Heart left ventricle (tissue), 16 donors: Measurements from ENCODE around the gene C7orf57. TPM values are rescaled to one million over a fixed set of nuclear protein-coding genes. Genes with fewer than 3 reads are reported as not detected.

Experiments used
- ATAC-seq, 4 donors: fragments of 200-7000 bp; cut with Tn5 transposase; one replicate each; pipeline ENCODE4 v1.9.1; 2020 to 2022; ENCODE audit warnings: moderate library complexity in 4 of 4, mild to moderate bottlenecking in 3 of 4, moderate number of reproducible peaks in 1 of 4
- DNase-seq, 5 donors: peaks; one replicate each; pipeline ENCODE4 v3.0.0-alpha.2; 2020
- H3K27ac ChIP-seq, 12 donors: fragments of 200-600 bp; sonication (generic) in 4 of 12; one replicate each; pipeline versions ENCODE4 v1.5.0 to v1.8.0; 2016 to 2022; ENCODE audit warnings: mild to moderate bottlenecking in 2 of 12
- H3K27me3 ChIP-seq, 9 donors: fragments of 200-600 bp; sonication (generic) in 2 of 9; one replicate each; pipeline versions ENCODE4 v1.5.1 to v1.8.0; 2016 to 2022; ENCODE audit warnings: mild to moderate bottlenecking in 3 of 9
- H3K36me3 ChIP-seq, 9 donors: fragments of 200-600 bp; sonication (generic) in 2 of 9; one replicate each; pipeline versions ENCODE4 v1.5.0 to v1.8.0; 2018 to 2022; ENCODE audit warnings: mild to moderate bottlenecking in 2 of 9
- H3K4me1 ChIP-seq, 12 donors: fragments of 200-600 bp; sonication (generic) in 4 of 12; one replicate each; pipeline versions ENCODE4 v1.5.0 to v1.8.0; 2016 to 2022; ENCODE audit warnings: mild to moderate bottlenecking in 3 of 12
- H3K4me3 ChIP-seq, 12 donors: fragments of 200-600 bp; sonication (generic) in 4 of 12; one replicate each; pipeline versions ENCODE4 v1.5.0 to v1.8.0; 2017 to 2022; ENCODE audit warnings: mild to moderate bottlenecking in 9 of 12, moderate library complexity in 4 of 12
- H3K9me3 ChIP-seq, 12 donors: fragments of 200-600 bp; sonication (generic) in 4 of 12; one replicate each; pipeline versions ENCODE4 v1.5.0 to v1.8.0; 2016 to 2022; ENCODE audit warnings: mild to moderate bottlenecking in 1 of 12
- CTCF ChIP-seq, 12 donors: fragments of 200-600 bp; sonication (generic) in 4 of 12; IDR thresholded peaks; one replicate each; pipeline versions ENCODE4 v1.5.0 to v1.8.0; 2018 to 2022; ENCODE audit warnings: antibody characterized with exemption in 12 of 12, mild to moderate bottlenecking in 5 of 12
- POLR2A ChIP-seq, 2 donors: fragments of 450-650 bp; IDR thresholded peaks; one replicate each; pipeline ENCODE4 v1.6.1; 2017; ENCODE audit warnings: antibody characterized with exemption in 2 of 2, mild to moderate bottlenecking in 2 of 2, moderate library complexity in 2 of 2
- WGBS, 4 donors: extraction: QIAGEN DNeasy Blood & Tissue Kit in 2 of 4; methylation state at CpG; one replicate each; pipeline versions ENCODE4 v1.1.5 to v1.1.7; 2013 to 2018; 5-methylcytosine and 5-hydroxymethylcytosine counted together
- intact Hi-C, 10 donors: fragments of 100-400 bp; cut with DNase I; formaldehyde crosslinking; loops; one replicate each; pipeline versions ENCODE4 v1.11.1 to v1.14.2; 2022
- polyA plus RNA-seq, 2 donors: library from polyadenylated mRNA; stranded (reverse); fragments of 200-250 nt; gene quantifications; one replicate each; pipeline ENCODE4 v1.2.3, GENCODE V29; 2013
- total RNA-seq, 9 donors: library from RNA; depleted of rRNA in 2 of 9; stranded (reverse); fragments of >200 nt in 2 of 9; fragmentation: NEBNext Ultra II Directional in 3 of 9; extraction: Animal tissue kit (Norgen Biotek cat#: 25700) in 3 of 9; gene quantifications; one replicate each; pipeline versions ENCODE4 v1.1.0 to v1.2.4, GENCODE V29; 2016 to 2023
- donor health status: ischemic (EF 13 %, LVEDD 7.1; RV severe dilation, severe dysfunction).
- donor health status: healthy with polysubstance abuse.
- donor health status: DM: no; HTN: yes; CAD: no.
- donor health status: DM: no; HTN: no; CAD: no.
- donor health status: ischemic (EF 25% LVEDD 6.9; RV normal size, moderate dysfunction).
- donor health status: ischemic (EF 25% LVEDD 5.7; RV mildly dilated, moderate dysfunction).
- donor health status: healthy.
- donor health status: DM: yes; HTN: yes; CAD: no.
- donor health status: ischemic (EF 35%, LVEDD 5.7; RV mildly dilated, moderate dysfunction).
- donor health status: nonischemic (EF 11% LVEDD 7.7; RV severe dilation, severe dysfunction).
- donor health status: DM: yes; HTN: yes; CAD: no.
- donor health status: PGD.
- donor health status: ischemic (EF 29% LVEDD 5.4; RV normal size, mild dysfunction).
- donor health status: nonischemic (EF 23%, LVEDD 6.1; RV moderate dilation, normal function).

C7orf57 gene
- total and polyA plus RNA-seq, 11 donors, result 0.03 to 0.27 TPM; not detected in 9

DNA sequence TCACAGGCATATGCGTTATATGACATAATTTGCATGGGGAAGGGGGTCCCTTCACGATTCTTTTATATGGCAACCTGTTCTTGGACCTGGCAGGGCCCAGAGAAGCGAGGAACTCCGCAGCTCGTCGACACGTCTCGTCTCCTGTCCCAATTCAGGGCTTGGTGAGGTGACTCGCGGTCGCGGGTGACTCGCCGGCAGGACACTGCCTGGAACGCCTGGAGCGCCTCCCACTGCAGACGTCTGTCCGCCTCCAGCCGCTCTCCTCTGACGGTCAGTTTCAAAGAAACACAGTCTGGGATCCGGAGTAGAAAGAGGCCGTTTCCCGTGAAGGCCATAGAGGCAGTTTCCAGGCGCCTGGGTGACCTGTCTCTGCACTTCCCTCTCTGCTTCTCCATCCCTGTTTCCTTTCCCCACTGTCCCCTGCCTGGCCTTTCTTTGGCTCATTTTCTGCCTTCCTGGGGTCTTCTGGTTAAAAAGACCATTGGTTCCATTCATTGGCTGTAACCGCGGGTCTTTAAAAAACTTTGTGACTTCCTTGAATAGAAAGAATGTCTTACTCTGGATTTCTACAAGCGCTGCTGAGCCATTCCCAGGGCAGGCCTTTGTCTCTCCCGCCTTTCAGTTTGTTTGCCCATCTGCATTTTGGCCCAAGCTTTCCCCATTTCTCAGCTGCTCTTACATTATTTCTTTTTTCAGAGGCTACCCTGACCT lies 54.9 kb downstream of the C7orf57 start:
- no peaks in the 10 kb centered on the region for H3K9me3 ChIP-seq
- H3K36me3 ChIP-seq, result peaks cover 0 to 48% (median 25%) of the 10 kb centered on the region in 9 donors
- intact Hi-C loops, result loop anchor here in 2 of 10 donors (5.0 kb wide), 2 partner anchors 53 to 113 kb away; partner anchors contain the start of genes C7orf57 (in 1 of the 2) and HUS1 (in 1 of the 2)
- TF ChIP-seq CTCF (IDR thresholded peaks at IDR 0.05) (no peak), POLR2A (IDR thresholded peaks at IDR 0.05) (no peak)
- H3K4me3 ChIP-seq, result peak overlapping the region; percentile 65 to 93 (median 78)
- 62 to 71% (median 68%) methylated on average over 28 of the region's 28 CpGs for WGBS, 4 donors
- DNase-seq (peak; percentile 45 to 70 (median 62)), ATAC-seq (peak in 1 of 4 donors; percentile 8)
- peak overlapping the region in 11 of 12 donors; percentile 90 to 99 (median 93) for H3K27ac ChIP-seq
- peaks cover 0 to 72% (median 16%) of the 10 kb centered on the region in 12 donors for H3K4me1 ChIP-seq
- no peaks in the 10 kb centered on the region for H3K27me3 ChIP-seq

DNA sequence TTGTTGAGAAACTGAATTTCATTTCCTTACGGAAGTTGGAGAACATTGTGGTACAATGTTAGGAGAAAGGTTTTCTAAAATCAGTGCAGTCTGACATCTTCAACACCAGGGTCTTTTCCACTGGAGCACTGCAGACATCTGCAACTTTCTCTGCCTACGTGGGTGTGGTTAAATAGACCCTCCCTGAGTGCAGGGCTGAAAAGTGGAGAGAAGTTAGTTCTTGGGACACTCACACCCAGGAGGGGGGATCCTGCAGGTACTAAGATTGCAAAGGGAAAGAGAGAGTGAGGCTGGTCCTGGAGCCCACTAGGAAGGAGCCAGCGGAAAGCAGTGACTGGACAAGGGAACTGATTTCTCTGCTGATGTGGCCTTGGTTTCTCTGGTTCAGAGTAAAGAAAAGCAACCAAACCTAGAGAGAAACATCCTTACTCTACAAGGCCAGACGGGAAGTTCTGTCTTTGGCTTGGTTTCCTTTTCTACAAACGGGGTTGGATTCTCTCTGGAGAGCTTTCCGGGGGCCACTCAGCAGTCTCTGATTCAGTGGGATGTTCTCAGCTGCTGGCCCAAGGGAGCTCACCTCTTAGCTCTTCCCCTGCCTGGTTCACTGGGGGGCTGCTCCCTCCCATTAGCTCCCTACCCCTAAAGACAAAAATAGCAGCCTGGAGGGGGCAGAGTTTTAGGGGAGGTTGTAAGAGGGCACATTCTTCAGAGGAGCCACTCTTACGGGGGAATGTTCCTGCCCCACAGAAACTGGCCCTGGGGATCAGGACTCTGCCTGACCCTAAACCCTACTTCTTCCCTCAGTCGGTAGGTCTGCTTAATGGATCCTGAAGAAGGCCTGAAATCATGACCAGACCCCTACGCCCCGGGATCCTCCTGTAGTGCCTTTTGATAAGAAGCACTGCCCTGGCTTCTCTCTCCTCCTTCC lies 56.4 kb downstream of the C7orf57 start:
- peaks cover 0 to 58% (median 33%) of the 10 kb centered on the region in 9 donors for H3K36me3 ChIP-seq
- DNase-seq (no peak), ATAC-seq (no peak)
- no peaks in the 10 kb centered on the region for H3K27me3 ChIP-seq
- intact Hi-C loops, result loop anchor here in 2 of 10 donors (5.0 kb wide), 2 partner anchors 54 to 114 kb away; partner anchors contain the start of genes C7orf57 (in 1 of the 2) and HUS1 (in 1 of the 2)
- TF ChIP-seq CTCF (IDR thresholded peaks at IDR 0.05) (no peak), POLR2A (IDR thresholded peaks at IDR 0.05) (no peak)
- WGBS, 4 donors, result 72 to 79% (median 79%) methylated on average over 10 of the region's 10 CpGs
- peak overlapping the region in 1 of 12 donors; percentile 62 for H3K27ac ChIP-seq
- H3K4me1 ChIP-seq, result peaks cover 0 to 72% (median 15%) of the 10 kb centered on the region in 12 donors
- H3K4me3 ChIP-seq, result no peak overlapping the region
- H3K9me3 ChIP-seq, result no peaks in the 10 kb centered on the region

- Histone ChIP-seq H3K36me3 (peaks cover 0 to 87% (median 54%) of the 10 kb centered on the region in 9 donors), H3K27ac (peak overlapping the region in 1 of 12 donors; percentile 93), H3K4me3 (no peak overlapping the region), H3K4me1 (peaks cover 0 to 80% (median 4%) of the 10 kb centered on the region in 12 donors), H3K27me3 (no peaks in the 10 kb centered on the region), H3K9me3 (no peaks in the 10 kb centered on the region)
- TF ChIP-seq CTCF (IDR thresholded peaks at IDR 0.05) (no peak), POLR2A (IDR thresholded peaks at IDR 0.05) (no peak)
- WGBS, 4 donors, result 88 to 95% (median 92%) methylated on average over 3 of the region's 3 CpGs
- ATAC-seq (no peak), DNase-seq (no peak)
- intact Hi-C loops, result loop anchor here in 2 of 10 donors (5.0 kb wide), 2 partner anchors 58 to 118 kb away; partner anchors contain the start of genes C7orf57 (in 1 of the 2) and HUS1 (in 1 of the 2)
Measured at GRCh38 chr7:48094861-48095293, 59.5 kb downstream of the C7orf57 start.
